ENCODE measurements around the gene PDE4C.

Gene PDE4C

GRCh38 chr19:18204394-18205199 is 21.6 kb downstream of the PDE4C start:
- intact Hi-C loops (cut with DNase I; ENCODE audit: low total_unique reads) = loop anchor here (5.0 kb wide), 1 partner anchor 118 kb away; the partner anchor contains the start of gene LSM4
- H3K27me3 ChIP-seq = peaks cover 0 to 4% of the 10 kb centered on the region in 2 donors
- H3K4me1 ChIP-seq = peaks cover 0 to 22% (median 14%) of the 10 kb centered on the region in 4 donors
- no peaks in the 10 kb centered on the region for H3K9me3 ChIP-seq
- peak overlapping the region; percentile 88 to 92 for H3K27ac ChIP-seq
- DNase-seq = peak in 1 of 2 donors; percentile 67
- H3K4me3 ChIP-seq = peak overlapping the region; percentile 51 to 72
- peaks cover 0 to 8% (median 0%) of the 10 kb centered on the region in 3 donors for H3K36me3 ChIP-seq
- TF ChIP-seq CTCF (IDR thresholded peaks at IDR 0.05) = no peak

- intact Hi-C loops (cut with DNase I; ENCODE audit: low total_unique reads) = no loop called here
Observed at GRCh38 chr19:18203863-18204393, 22.3 kb downstream of the PDE4C start, which contains the start of gene RAB3A. TSS of gene RAB3A (minus strand) at chr19:18204042. CDS start at chr19:18202740, 1,302 bp downstream.

GRCh38 chr19:18203408-18203862 is 22.8 kb downstream of the PDE4C start:
- no peak for TF ChIP-seq CTCF (IDR thresholded peaks at IDR 0.05)
- Histone ChIP-seq H3K27ac (peak overlapping the region; percentile 38 to 67), H3K27me3 (peaks cover 0 to 4% of the 10 kb centered on the region in 2 donors), H3K4me1 (peaks cover 0 to 22% (median 14%) of the 10 kb centered on the region in 4 donors), H3K4me3 (peak overlapping the region; percentile 68 to 83), H3K36me3 (peaks cover 0 to 20% (median 7%) of the 10 kb centered on the region in 3 donors), H3K9me3 (no peaks in the 10 kb centered on the region)
- intact Hi-C loops (cut with DNase I; ENCODE audit: low total_unique reads) = no loop called here
- DNase-seq = peak in 1 of 2 donors; percentile 36

More at GRCh38 chr19:18203863-18204393, 22.3 kb downstream of the PDE4C start, which contains the start of gene RAB3A:
- no peaks in the 10 kb centered on the region for H3K9me3 ChIP-seq
- H3K36me3 ChIP-seq = peaks cover 0 to 15% (median 2%) of the 10 kb centered on the region in 3 donors
- peaks cover 0 to 22% (median 14%) of the 10 kb centered on the region in 4 donors for H3K4me1 ChIP-seq
- peak; percentile 100 for DNase-seq
- TF ChIP-seq CTCF (IDR thresholded peaks at IDR 0.05) = peak in 1 of 2 experiments; percentile 20
- H3K27me3 ChIP-seq = peaks cover 0 to 4% of the 10 kb centered on the region in 2 donors
- H3K27ac ChIP-seq = peak within 1 kb of the TSS; percentile 88 to 92
- H3K4me3 ChIP-seq = peak within 1 kb of the TSS; percentile 72 to 83

- TF ChIP-seq CTCF (IDR thresholded peaks at IDR 0.05) = peak in 1 of 2 experiments; percentile 19
- intact Hi-C loops (cut with DNase I; ENCODE audit: low total_unique reads) = no loop called here
- peaks cover 0 to 25% (median 13%) of the 10 kb centered on the region in 3 donors for H3K36me3 ChIP-seq
- no peak for DNase-seq
- H3K4me1 ChIP-seq = peaks cover 0 to 22% (median 14%) of the 10 kb centered on the region in 4 donors
- no peaks in the 10 kb centered on the region for H3K9me3 ChIP-seq
- H3K27ac ChIP-seq = no peak overlapping the region
- no peaks in the 10 kb centered on the region for H3K27me3 ChIP-seq
- peak overlapping the region; percentile 68 to 83 for H3K4me3 ChIP-seq
Observed at GRCh38 chr19:18202778-18203407, 23.3 kb downstream of the PDE4C start.

GRCh38 chr19:18202397-18202777 is 23.9 kb downstream of the PDE4C start:
- no peak for TF ChIP-seq CTCF (IDR thresholded peaks at IDR 0.05)
- Histone ChIP-seq H3K27me3 (no peaks in the 10 kb centered on the region), H3K4me1 (peaks cover 0 to 22% (median 14%) of the 10 kb centered on the region in 4 donors), H3K27ac (no peak overlapping the region), H3K36me3 (peaks cover 0 to 30% (median 13%) of the 10 kb centered on the region in 3 donors), H3K9me3 (no peaks in the 10 kb centered on the region), H3K4me3 (peak overlapping the region in 1 of 2 donors; percentile 83)
- intact Hi-C loops (cut with DNase I; ENCODE audit: low total_unique reads) = no loop called here
- no peak for DNase-seq

Measured in tibial artery (tissue), 4 donors.